ENCODE results near the gene PRAME.

Gene PRAME

DNA sequence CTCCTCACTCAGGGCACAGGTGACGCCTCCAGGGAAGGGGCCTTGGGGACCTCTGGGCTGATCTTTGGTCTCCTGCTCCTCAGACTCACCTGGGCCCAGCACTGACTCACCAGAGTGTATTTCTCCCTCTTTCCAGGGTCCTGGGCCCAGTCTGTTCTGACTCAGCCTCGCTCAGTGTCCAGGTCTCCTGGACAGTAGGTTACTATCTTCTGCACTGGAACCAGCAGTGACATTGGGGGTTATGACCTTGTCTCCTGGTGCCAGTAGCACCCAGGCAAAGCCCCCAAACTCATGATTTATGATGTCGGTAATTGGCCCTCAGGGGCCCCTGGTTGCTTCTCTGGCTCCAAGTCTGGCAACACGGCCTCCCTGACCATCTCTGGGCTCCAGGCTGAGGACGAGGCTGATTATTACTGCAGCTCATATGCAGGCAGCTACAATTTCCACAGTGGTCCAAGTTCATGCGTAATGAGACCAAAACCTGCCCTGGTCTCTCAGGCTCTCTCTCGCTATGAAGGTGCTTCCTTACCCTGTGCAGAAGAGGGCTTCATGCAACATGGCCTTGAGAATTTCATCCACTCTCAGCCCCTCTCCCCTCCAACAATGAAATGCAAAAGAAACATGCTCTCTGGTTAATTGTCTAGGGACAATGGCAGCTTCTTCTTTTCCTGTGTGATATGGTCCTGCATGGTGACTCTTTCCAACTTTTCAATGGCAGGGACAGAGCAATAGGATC is 21.0 kb upstream of the PRAME start:
- no peak for DNase-seq

DNA sequence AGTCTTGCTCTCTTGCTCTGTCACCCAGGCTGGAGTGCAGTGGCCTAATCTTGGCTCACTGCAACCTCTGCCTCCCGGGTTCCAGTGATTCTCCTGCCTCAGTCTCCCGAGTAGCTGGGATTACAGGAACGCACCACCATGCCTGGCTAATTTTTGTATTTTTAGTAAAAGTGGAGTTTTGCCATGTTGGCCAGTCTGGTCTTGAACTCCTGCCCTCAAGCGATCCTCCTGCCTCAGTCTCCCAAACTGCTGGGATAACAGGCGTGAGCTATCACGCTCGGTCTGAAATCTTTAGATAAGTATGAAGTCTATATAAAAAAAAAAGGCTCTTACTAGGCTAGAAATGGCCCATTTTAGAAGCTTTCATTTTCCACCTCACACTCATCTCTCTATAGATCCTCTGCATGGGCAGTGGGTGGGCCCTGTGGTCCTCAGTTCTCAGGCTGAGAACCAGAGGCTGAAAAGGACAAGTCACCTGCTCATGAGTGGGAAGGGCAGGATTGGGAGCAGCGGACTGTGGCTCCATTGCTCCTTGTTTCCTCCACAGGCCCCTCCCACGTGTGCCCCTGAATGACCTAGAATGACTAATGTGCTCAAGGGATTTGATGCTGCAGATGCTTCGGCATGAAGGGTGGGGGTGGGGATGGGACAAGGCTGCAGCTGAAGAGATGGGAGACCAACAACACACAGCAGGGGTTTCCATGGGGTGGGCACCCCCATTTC is 19.8 kb upstream of the PRAME start:
- no peak for DNase-seq

DNA sequence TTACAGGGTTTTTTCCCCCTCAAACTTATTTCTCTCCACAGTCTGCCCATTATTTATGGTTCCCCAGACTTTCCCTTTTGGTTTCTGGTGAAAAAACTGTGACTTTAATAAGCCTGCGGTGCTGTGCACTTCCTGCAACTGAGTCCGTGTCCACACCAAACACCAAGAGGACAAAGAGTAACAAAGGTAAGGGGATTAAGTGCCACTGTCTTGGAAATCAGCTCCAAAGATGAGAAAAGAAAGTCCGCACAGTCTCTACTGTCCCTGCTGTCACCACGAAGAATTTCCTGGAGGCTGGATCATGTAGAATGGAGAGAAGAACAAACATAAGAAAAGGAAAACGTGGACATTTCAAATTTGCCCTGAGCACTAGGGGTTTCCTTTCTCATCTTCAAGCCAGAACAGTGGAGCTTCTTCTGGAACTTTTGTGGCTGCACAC is 17.9 kb upstream of the PRAME start:
- DNase-seq: no peak

DNA sequence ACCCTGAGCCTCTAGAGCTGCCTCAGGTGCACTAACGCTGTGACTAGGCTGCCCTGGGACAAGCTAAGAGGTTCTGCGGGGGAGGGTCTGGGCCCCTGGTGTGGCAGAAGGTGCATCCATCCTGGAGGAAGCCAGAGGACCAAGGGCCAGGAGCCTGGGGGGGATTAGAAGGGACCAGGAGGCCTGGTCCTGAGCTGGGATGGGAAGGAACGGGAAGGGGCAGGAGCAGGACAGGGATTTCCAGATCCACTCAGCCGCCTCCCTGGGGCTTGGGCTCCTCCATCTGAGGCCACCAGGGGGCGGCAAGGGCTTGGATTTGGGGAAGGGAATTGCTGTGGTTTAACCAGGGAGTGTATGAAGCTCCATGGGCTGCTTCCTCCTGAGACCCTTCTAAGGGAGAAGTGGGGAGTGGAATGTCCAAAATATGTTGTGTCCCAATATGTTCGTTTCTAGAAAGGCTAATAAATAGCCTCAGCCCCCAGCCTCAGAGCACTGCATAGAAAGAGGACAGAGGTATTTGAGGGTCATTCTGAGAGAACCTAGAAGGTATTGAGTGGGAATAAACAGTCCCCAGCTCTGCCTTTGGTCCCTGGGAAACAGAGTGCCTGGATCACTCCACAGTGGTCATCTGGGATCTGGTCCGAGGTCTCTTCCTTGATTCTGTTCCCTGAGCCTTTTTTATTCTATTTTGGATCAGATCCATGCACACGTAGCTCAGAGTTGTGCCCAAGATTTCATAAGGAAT is 17.4 kb upstream of the PRAME start:
- no peak for DNase-seq

DNA sequence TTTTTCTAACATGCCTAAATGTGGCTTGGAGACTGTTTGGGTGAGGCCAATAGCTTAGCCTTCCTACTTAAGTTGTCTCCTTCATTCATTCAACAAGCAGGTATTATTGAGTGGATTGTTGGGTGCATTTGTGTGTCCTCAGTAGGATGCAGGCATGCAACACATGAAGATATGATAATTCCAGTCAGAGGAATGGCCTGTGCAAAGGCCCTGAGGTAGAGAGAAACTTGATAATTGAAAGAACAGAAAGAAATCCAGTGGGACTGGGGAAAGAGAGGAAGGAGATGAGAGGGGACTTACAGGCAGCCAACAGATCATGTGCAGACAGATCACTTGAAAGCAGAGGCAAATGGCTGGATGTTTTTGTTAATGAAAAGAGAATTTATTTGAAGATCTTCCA is 15.3 kb upstream of the PRAME start:
- DNase-seq: no peak

DNA sequence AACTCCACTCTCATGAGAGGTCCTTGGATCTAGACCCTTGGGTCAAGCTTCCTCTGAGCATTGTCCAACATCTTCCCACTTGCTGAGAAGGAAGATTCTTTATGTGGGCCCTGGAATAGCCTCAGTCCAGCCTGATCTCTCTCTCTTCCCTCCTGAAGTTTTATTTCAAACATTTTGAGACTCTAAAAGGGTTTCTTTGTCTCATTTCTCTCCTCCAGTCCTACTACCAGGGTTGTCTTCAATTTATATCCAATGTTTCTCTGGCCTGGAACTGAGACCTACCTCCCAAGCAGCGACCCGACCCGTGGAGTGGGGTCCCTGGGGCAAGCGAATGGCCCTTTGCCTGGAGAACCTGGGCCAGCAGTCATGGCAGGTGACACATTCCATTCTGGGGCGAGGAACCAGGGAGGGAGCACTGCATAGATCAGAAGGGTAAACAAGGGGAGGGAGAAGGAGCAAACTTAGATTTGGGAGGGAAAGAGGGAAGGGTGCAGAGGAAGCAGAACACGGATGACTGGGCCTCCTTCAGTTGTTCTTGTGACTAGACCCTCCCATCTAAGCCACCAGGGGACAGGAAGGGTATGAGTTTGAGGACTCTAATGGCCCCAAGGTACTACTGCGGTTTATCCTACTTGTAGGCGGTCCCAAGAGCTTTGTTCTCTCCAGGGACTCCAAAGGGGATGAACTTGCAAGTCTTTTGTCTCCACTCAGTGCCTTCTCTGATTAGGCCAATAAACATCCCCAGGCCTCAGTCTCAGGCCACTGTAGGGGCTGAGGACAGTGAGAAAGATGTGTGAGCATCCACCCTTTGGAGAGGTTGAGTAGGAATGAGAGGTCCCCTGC is 14.2 kb upstream of the PRAME start:
- no peak for DNase-seq

DNA sequence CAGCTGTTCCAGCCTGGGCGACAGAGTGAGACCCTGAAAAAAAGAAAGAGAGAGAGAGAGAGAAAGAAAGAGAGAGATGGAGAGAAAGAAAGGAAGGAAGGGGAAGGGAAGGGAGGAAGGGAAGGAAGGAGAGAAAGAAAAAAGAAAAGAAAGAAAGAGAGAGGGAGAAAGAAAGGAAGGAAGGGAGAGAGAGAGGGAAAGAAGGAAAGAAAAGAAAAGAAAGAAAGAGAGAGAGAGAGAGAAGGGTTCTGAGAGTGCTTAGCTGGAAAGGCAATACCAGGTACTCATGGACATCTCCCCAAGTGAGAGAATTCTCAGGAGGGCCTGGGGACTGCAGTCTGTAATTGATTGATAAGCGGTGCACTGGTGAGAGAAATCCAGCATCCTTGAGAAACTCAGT is 12.8 kb upstream of the PRAME start:
- no peak for DNase-seq

DNA sequence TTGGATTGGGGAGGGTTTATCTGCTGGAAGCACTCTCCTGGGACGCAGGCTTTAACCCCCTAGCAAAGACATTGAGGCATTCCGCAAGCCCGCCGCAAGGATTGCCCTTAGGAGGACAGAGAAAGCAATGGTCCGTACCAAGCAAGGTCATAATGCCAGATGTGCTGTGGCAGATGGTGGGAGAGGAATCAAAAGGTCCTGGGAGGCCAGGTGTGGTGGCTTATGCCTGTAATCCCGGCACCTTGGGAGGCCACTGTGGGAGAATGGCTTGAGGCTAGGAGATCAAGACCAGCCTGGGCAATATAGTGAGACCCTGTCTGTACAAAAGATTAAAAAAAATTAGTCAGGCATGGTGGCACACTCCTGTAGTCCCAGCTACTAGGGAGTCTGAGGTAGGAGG is 12.4 kb upstream of the PRAME start:
- no peak for DNase-seq

DNA sequence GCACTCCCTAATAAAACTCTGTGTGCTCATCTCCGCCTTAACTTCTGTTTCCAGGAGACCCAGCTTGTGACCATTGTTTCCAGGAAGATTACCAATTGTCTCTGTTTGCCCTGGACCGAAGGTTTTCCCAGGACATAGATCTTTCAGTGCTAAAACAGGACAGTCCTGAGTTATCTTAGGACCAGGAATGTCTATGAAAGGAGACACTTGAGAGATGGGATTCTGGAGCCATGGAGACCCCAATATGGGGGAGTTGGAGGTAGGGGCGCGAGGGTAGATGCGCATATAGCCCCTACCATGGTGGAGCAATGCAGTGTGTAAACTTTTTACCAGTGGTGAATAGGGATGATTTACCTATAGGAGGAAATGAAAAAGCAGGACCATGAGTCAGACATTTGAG is 10.2 kb upstream of the PRAME start:
- DNase-seq: no peak

DNA sequence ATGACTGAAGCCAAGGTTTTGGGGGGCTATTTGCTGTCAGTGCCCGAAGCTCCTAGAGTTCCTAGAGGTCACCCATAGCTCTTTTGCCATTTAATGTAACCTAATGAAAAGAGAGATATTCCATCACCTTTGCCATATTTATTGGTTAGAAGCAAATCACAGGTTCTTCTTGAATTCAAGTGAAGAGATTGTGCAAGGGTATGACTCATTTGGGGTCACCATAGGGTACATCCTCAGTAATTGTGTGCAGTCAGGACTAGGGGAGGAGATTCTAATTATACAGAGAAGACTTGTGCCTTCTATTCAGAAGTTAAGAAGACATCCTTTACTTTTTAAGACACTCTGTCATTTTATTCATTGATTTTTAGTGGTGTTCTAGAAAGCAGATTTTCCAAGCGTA is 6.9 kb upstream of the PRAME start:
- no peak for DNase-seq

DNA sequence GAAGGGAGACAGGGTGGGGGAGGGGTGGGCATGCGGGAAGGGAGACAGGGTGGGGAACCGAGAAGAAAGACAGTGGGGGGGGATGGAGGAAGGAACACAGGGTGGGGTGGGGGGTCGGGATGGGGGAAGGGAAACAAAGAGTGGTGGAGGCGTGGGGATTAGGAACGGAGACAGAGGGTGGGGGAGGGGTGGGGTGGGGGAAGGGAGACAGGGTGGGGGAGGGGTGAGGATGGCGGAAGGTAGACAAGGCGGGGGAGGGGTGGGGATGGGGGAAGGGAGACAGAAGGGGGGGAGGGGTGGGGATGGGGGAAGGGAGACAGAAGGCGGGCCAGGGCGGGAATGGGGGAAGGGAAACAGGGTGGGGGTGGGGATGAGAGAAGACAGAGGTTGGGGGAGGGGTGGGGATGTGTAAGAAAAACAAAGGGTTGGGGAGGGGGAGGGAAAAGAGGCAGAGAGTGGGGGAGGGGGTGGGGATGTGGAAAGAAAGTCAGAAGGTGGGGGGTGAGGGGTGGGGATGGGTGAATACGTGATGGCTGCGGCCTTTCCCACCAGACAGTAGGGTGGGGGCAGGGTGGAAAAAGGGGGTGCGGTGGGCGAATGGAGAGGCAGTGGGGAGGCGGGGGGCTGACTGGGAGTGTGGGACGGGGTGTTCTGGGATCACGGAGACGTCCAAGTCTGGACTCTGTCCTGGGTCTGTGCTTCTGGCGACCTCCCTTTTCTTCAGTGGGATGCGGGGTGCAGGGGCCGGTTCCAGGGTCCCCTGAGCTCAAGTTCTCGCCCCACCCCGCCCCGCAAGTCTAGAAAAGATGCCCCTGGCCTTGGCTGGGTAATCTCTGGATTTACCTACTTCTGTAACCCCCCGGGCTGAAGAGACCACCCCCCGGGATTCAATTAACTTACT is 744 bp downstream of the PRAME start:
- DNase-seq: no peak

DNA sequence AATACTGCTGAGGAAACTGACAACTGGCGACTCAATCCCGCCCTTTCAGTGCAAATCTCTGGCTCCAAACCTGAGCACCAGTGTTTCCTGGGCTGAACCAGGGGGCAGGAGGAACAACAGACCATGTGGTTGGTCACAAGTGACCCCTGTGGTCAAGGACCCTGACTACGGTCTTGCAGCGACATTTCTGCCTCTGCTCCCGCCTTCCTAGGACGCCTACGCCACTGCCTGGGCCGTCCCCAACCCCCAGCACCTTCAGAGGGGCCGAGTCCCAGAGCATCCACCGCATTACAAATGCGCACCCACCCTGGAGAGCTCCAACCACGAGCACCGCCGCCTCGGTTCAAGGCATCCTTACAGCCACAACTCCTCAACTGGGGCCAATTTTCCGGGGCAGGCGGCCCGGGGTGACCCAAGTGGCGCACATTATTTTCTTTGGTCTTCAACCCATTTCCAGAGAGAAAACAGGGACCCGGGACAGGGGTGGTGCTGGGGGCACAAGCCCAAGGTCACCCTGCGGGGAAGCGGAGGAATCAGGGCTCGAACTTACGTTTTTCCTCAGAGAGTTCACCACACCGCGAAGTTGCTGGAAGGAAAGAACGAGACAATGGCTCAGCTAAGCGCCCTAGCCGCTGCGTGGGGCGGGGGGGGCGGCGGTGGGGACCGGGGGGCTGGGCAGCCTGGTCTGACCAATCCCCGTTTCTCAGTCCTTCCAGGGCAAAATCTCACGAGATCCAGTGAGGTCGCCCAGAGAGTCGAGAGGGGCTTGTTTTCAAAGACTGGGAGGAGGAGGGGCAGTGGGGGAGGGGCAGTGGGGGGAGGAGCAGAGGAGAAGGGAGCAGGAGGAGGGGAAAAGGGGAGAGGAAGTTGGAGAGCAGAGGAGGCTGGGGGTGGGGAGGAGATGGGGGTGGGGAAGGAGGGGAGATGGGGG is 1.8 kb downstream of the PRAME start:
- no peak for DNase-seq

DNA sequence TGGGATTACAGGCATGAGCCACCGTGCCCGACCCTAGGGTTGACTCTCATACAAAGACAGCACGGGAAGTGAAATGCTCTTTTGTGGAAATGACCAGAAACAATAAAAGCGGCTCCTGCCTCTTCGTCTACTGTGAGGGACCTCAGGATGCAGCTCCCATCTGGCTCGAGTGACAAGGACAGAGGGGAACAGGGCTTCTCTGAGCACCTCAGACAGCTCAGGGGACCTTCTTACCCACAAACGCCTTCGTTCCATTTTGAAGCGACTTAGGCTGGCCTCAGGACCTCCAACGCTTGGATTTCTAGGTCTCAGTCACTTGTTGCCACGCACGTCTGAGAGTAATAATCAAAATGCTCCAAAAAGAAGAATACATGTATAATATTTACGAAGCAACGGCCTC is 2.5 kb downstream of the PRAME start:
- no peak for DNase-seq

DNA sequence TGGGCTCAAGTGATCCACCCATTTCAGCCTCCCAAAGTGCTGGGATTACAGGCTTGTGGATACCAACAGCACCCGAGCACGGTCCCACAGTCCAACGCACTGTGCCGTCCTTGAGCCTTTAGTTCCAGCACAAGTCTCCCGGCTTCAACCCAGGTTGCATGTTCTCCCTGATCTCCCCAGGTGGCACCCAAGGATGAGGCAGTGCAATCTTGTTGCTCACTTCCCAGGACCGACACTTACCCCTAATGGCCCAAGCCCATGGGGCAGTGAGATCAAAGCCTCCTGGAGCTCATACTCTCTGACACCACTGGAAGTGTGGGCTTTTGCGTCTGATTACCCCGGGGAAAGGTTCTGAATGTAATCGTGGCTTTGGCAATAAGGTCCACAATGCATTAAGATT is 3.5 kb downstream of the PRAME start:
- DNase-seq: no peak

DNA sequence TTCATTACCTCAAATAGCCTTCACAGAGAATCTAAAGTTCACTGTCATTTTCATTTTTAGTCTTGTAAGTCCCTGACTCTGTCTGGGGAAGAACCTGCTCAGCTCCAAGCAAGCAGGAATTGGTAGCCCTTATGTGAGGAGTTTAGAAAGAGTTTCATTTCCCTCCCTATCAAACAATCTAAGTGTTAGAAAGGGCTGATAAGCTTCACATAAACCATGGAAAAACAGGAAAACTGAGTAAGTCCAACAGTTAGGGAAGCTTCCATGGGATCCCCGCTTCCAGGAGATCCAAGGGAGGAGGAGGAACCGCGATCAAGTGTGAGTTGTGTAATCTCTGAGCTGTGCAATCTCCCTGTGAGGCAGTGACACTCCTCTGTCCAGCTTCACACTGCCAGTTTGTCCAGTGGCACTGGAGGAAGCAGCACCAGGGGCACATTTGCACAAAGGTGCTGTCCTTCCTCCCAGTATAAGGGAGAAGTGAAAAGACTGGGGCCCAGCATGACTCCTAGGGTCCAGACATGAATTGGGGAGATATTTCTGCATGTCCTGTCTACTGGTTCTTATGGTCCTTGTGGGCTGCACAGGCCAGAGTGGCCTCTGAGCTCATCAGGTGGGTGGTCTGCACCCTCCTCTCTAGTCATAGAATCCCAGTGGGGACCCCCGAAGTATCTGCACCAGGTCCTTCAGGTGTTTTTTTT is 4.3 kb downstream of the PRAME start:
- DNase-seq: no peak

DNA sequence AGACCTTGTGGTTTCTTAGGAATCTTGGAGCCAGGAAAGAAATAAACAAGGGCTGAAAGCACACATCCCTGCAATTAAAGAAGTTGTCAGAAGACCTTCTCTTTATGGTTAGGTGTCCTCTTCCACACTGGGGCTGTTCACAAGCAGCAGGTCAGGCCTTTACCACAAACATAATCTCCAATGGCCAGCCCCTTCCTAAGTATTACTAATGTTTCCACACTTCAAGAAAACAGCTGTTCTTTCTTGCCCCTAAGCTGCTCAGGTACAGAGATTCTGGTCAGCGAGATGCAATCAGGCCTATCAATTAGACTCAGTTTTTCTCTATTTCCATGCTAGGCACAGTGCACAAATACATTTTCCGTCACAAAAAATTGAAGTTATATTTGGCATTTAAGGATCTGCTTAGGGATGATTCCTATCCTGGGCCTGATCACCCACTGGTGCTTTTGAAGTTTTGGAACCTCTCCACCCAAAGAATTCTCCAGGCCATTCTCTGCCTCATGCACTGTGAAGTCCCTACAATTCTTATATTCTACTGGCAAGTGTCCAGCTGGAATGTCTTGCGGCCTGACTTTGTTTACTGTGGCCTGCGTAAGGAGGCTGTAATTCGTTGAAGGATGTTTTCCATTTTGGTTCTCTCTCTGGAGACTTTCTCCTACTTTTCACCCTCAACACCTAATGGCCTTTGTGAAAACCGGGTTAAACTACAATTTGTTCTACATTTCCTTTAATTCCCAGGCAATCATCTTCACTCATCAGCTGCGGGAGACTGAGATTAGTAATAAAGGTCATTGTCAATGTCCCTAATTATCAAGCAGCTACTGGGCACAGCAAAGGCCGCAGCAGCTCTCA is 5.1 kb downstream of the PRAME start:
- no peak for DNase-seq

DNA sequence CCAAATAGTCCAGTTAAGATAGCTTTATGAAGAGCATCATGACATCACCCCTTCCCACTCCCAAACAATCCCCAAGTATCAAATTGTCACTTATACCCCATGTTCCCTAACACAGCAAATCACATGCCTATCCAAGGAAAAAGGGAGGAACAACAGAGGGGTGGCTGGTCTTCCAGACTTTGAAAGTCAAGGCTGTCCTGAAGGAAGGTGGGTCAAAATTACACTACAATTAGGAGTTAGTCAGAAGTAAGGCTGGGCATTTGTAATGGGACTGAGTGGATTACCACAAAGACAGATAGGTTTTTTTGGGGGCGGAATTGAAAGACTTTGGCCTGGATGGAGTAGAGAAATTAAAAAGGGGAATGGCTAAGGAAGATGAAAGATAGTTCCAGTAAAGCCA is 5.9 kb downstream of the PRAME start:
- no peak for DNase-seq

DNA sequence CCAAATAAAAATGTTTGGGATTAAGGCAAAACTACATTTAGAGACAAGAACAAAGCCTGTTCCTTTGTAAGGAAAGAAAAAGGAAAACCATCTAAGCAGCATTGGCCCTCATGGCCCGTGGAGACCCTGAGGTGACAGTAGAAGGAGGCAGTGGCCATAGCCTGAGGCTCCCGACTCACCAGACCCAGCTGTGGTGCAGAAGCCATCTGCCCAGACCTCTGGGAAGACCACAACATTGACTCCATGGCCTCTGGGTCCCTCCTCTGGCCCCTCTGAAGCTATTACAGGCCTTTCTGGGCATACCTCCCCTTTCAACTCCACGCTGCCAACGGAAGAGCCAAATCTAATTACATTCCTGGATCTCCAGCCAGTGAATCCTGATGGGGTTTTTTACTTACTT is 6.4 kb downstream of the PRAME start:
- DNase-seq: no peak

DNA sequence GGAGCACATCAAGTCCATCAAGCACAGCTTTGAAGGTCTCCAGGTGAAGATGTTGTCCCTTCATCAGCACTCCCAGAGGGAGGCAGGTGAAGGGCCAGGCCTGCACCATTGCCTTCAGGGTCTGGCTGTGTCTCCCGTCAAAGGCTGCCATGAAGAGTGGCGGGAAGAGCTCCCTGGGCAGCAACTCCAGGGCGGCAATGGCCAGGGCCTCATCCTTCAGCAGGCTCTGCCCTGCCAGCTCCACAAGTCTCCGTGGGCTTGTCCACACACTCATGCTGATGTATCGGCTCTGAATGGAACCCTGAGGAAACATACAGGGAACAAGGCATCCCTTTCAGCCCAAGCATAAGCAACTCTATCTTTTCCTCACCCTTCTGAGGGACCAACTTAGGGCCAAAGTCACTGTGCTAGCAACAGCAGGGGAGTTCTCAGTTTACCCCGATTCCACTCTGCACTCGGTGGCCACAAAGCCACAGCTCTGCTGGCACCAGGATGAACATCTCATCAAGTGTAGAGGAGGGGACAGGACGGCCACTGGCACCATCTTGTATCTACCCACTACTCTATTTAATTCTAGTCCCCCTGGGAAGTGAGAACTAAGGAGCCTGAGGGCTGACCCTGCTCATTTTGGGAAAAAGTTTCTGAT is 8.2 kb downstream of the PRAME start:
- no peak for DNase-seq
